Upper lobe of left lung (tissue), 4 donors: ENCODE results near the gene TCTN3.

Experiments used
- CTCF ChIP-seq, 6 experiments: fragments of 450-650 bp in 4 of 6; fragments of 200-600 bp in 2 of 6; sonication (generic) in 2 of 6; IDR thresholded peaks; one replicate each; pipeline ENCODE4 v1.5.1; 2016 to 2019; ENCODE audit warnings: antibody characterized with exemption in 6 of 6
- EP300 ChIP-seq, 4 donors: sonication (generic); formaldehyde crosslinking; IDR thresholded peaks; one replicate each; pipeline ENCODE4 v1.5.1; 2017; ENCODE audit warnings: antibody characterized with exemption in 4 of 4, control low read depth in 2 of 4
- POLR2A ChIP-seq, 4 donors: fragments of 450-650 bp; IDR thresholded peaks; one replicate each; pipeline ENCODE4 v1.5.1; 2016 to 2017; ENCODE audit warnings: antibody characterized with exemption in 4 of 4, mild to moderate bottlenecking in 2 of 4
- POLR2AphosphoS5 ChIP-seq, 2 donors: sonication (generic); formaldehyde crosslinking; IDR thresholded peaks; one replicate each; pipeline ENCODE4 v1.5.1; 2017; ENCODE audit warnings: antibody characterized with exemption in 2 of 2

DNA sequence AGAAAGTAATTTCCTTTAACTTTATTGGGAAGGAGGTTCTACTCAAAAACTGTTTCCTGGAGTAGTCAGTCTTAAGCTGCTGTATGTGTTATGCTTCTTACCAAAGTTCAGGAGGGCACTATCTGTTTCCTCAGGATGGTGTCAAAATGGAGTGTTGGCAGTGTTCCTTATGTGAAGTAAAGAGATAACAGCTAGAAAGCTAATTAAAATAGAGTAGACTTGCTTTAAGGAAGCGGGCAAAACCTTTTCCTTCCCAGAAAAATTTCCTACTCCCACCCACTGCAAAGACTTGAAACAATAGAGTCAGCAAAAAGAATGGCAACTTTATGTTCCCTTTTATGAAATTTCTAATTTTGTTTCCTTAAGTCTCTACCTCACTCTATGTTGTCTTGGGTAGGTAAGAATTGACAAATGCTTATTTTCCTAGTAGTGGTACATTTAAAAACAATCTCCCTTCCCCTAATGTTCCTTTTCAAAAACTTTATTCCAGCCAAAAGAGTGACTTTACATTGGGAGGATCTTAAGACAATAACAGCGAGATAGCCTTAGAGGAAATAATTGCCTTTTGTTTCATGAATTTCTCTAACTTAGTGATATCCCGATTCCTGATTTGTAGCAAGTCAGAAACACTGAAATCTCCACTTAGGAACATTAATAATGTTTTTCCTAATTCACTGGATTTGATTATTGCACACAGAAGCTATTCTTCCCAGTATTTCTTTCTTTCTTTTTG, 35.8 kb upstream of the TCTN3 start:
- TF ChIP-seq CTCF (IDR thresholded peaks at IDR 0.05): no peak
- no peak for TF ChIP-seq POLR2A (IDR thresholded peaks at IDR 0.05)
- TF ChIP-seq EP300 (IDR thresholded peaks at IDR 0.05): no peak
- no peak for TF ChIP-seq POLR2AphosphoS5 (IDR thresholded peaks at IDR 0.05)
